Measurements from ENCODE around the gene NDUFS7.

Gene NDUFS7

GRCh38 chr19:1384085-1384462 lies 367 bp downstream of the NDUFS7 start:
- in situ Hi-C loops (cut with MboI; ENCODE audit: low sequenced_read_pairs): no loop called here

GRCh38 chr19:1384478-1385110 lies 887 bp downstream of the NDUFS7 start:
- in situ Hi-C loops (cut with MboI; ENCODE audit: low sequenced_read_pairs): no loop called here

GRCh38 chr19:1385816-1386215 lies 2.1 kb downstream of the NDUFS7 start:
- in situ Hi-C loops (cut with MboI; ENCODE audit: low sequenced_read_pairs): no loop called here

DNA sequence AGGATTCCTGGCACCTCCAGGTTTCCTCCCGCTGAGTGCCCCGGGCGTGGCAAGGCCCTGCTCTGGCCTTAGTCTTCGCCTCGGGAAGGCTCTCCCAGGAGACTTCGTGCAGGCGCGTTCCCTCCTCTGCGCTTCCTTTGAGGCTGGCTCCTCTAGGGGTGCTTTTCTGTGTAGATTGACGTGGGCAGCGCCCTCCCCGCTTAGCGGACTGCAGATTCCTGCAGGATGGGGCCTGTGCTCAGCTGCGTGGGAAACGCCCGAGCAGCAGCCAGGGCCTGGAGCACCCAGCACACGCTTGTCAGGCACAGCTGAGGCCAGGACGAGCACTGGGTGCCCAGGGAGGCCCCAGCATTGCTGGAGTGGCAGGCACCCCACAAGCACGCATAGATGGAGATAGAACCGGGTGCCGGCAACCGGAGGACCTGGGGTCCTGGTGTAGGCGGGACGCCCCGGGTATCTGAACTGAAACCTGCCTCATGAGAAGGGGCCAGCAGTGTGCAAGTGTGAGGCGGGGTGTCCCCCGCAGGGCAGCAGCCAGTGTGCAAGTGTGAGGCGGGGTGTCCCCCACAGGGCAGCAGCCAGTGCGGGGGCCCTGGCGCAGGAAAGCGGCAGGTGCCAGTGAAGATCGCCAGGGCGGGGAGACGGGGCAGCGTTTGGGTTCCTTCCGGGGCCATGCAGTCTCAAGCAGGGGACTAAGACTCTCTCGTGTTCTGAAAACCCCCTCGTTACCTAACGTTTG lies 3.4 kb downstream of the NDUFS7 start:
- in situ Hi-C loops (cut with MboI; ENCODE audit: low sequenced_read_pairs): no loop called here

- in situ Hi-C loops (cut with MboI; ENCODE audit: low sequenced_read_pairs): no loop called here
These were observed 4.3 kb downstream of the NDUFS7 start for GRCh38 chr19:1387684-1388636.

DNA sequence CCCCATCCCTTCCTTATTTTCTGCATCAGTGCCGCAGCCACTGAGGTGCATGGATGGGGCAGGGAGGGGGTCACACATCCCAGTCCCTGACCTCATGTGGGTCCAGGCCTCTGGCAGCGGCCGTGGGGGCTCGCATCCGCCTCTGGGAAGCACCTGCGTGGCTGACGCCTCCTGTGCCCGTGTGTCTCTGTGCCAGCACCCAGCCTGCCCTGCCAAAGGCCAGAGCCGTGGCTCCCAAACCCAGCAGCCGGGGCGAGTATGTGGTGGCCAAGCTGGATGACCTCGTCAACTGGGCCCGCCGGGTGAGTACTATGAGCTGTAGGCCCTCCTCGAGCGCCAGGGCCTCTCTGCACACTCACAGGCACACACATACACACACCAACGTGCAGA lies 4.9 kb downstream of the NDUFS7 start:
- in situ Hi-C loops (cut with MboI; ENCODE audit: low sequenced_read_pairs): no loop called here

- in situ Hi-C loops (cut with MboI; ENCODE audit: low sequenced_read_pairs): no loop called here
These were observed 5.6 kb downstream of the NDUFS7 start for GRCh38 chr19:1389033-1389940.

DNA sequence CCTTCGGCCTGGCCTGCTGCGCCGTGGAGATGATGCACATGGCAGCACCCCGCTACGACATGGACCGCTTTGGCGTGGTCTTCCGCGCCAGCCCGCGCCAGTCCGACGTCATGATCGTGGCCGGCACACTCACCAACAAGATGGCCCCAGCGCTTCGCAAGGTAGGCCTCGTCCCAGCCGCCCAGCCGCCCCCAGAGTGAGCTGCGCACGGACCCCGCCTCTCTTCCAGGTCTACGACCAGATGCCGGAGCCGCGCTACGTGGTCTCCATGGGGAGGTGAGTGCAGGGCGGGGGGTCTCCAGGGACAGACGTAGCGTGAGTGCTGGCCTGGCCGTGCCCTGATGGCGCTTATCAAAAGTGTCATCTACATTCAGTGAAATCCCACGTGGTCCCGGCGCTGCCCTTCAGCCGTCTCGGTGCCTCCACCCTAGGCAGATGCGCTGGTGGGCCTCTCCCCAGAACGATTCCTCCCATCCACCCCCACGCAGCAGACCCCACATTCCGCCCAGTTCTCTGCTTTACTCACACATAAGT lies 7.2 kb downstream of the NDUFS7 start:
- in situ Hi-C loops (cut with MboI; ENCODE audit: low sequenced_read_pairs): no loop called here

- in situ Hi-C loops (cut with MboI; ENCODE audit: low sequenced_read_pairs): no loop called here
These were observed 8.7 kb downstream of the NDUFS7 start for GRCh38 chr19:1392407-1392806.

DNA sequence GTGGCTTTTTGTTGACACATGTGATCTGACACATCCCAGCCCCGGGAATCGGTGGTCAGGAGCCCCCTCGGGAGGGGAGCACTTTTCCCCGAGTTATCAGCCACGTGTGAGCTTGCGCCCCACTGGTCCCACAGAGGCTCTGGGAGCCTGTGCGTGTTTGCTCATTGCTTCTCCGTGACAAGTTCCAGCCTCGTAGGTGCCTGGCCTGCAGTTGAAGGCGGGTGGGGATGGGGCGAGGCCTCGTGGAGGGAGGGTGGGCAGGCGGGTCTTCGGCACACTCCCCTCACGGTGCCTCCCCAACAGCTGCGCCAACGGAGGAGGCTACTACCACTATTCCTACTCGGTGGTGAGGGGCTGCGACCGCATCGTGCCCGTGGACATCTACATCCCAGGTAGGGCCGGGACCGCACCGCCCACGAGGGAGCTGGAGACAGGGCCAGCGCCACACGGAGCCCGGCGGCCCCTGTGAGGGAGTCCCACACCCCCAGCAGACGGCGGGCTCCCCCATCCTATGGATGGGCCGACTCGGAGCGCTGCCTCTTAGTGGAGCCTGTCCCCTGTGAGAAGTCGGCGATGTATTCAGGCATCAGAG lies 9.3 kb downstream of the NDUFS7 start:
- in situ Hi-C loops (cut with MboI; ENCODE audit: low sequenced_read_pairs): no loop called here

DNA sequence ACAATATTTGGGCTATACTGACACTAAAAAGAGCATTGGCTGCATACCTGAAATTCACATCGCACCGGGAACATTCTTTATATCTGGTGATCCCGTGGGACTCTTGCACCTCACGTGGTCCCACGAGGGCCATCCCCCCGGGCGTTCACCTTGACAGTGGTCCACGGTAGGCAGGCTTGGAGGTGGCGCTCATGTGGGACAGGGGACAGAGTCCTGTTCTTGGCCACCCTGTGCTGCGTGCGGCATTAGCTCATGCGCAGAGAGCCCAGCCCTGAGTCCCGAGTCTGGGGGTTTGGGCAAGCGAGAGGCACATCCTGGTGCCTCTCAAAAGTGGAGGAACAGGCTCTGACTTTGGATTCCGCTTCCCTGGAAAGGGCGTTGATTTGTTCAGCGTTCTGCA lies 10.1 kb downstream of the NDUFS7 start:
- in situ Hi-C loops (cut with MboI; ENCODE audit: low sequenced_read_pairs): no loop called here

GRCh38 chr19:1394252-1395193 lies 10.8 kb downstream of the NDUFS7 start:
- in situ Hi-C loops (cut with MboI; ENCODE audit: low sequenced_read_pairs): no loop called here

- in situ Hi-C loops (cut with MboI; ENCODE audit: low sequenced_read_pairs): no loop called here
These were observed 11.7 kb downstream of the NDUFS7 start for GRCh38 chr19:1395194-1396018.

GRCh38 chr19:1396019-1396767 lies 12.5 kb downstream of the NDUFS7 start:
- in situ Hi-C loops (cut with MboI; ENCODE audit: low sequenced_read_pairs): no loop called here

DNA sequence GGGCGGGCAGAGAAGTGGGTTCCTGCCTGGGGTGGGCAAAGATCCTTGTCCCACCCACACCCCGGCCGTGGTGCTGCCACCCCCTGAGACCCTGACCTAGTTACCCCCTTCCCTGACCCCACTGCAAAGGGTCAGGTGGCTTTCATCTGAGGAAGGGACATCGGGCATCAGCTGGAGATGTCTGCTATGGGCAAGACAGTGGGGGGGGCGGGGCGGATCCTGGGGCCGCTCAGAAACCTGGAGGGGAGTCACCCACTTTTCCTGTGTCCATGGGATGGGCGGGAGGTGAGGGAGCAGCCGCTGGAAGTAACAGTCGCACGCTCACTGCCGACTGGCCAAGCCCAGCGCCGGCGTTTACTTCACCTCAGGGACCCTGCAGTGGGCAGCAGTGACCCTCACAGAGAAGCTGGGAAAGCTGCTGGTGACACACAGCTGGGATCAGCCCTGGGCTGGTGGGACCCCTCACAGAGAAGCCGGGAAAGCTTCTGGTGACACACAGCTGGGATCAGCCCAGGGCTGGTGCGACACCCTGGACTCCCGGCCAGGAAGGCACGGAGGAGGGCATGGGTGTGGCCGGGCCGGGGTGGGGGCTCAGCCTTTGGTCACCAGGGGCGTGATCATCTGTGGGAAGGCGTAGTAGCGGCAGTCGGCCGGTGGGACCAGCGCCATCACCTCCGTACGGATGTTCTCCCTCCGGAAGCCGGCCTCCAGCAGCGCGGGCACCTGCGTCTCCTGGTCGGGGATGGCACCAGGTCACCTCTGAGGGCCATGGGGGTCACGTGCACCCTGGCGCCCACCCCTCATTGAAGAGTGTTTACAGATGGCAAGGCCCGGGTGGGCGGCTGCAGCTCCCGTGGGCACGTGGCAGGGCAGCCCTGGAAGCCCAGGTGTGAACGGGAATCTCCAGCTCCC lies 13.3 kb downstream of the NDUFS7 start:
- in situ Hi-C loops (cut with MboI; ENCODE audit: low sequenced_read_pairs): no loop called here

DNA sequence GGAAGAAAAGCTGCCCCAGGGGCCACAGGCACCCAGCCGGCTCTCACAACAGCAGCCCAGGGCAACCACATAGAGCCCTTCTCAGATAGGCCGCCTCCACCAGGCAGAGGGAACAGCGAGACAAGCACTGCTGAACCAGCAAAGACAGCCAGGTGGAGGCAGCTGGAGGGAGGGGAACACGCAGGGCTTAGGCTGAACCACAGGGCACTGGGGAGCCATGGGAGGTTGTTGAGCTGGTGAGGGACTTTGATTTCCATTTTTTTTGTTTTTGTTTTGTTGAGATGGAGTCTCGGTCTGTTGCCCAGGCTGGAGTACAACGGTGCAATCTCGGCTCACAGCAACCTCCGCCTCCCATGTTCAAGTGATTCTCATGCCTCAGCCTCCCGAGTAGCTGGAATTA lies 14.1 kb downstream of the NDUFS7 start:
- in situ Hi-C loops (cut with MboI; ENCODE audit: low sequenced_read_pairs): no loop called here

Data from HL-60/S4 treated with retinoic acid at 250 ng/mL for 4 days and 3 days (cell line).